Measurements from ENCODE around the gene PRKCA. TPM values are rescaled to one million over a fixed set of nuclear protein-coding genes. Genes with fewer than 3 reads are reported as not detected.

Gene PRKCA
- total RNA-seq, 4 donors from 2014 or later: 55.8 to 90.7 (median 66.7) TPM

GRCh38 chr17:66725956-66726355 lies 423.5 kb downstream of the PRKCA start:
- WGBS, 2 donors: 92 to 93% methylated on average over 10 of the region's 10 CpGs
- no peak overlapping the region for H3K27ac ChIP-seq
- TF ChIP-seq POLR2A (IDR thresholded peaks at IDR 0.05): no peak
- no peak for TF ChIP-seq EP300 (IDR thresholded peaks at IDR 0.05)
- no peak for TF ChIP-seq CTCF (IDR thresholded peaks at IDR 0.05)
- H3K4me1 ChIP-seq: peaks cover 0 to 28% (median 8%) of the 10 kb centered on the region in 4 donors
- H3K4me3 ChIP-seq: no peak overlapping the region
- H3K27me3 ChIP-seq: no peaks in the 10 kb centered on the region
- no peaks in the 10 kb centered on the region for H3K36me3 ChIP-seq
- DNase-seq (ENCODE audit: low spot score in 2 of 2): no peak
- no peaks in the 10 kb centered on the region for H3K9me3 ChIP-seq

- H3K36me3 ChIP-seq: no peaks in the 10 kb centered on the region
- 93 to 96% methylated on average over 12 of the region's 12 CpGs for WGBS, 2 donors
- no peak for DNase-seq (ENCODE audit: low spot score in 2 of 2)
- H3K9me3 ChIP-seq: no peaks in the 10 kb centered on the region
- H3K4me3 ChIP-seq: no peak overlapping the region
- no peak for TF ChIP-seq CTCF (IDR thresholded peaks at IDR 0.05)
- TF ChIP-seq POLR2A (IDR thresholded peaks at IDR 0.05): no peak
- H3K4me1 ChIP-seq: peaks cover 0 to 28% (median 8%) of the 10 kb centered on the region in 4 donors
- no peaks in the 10 kb centered on the region for H3K27me3 ChIP-seq
- no peak overlapping the region for H3K27ac ChIP-seq
Observed at GRCh38 chr17:66726371-66726770, 424.0 kb downstream of the PRKCA start.

- peaks cover 0 to 28% (median 8%) of the 10 kb centered on the region in 4 donors for H3K4me1 ChIP-seq
- no peaks in the 10 kb centered on the region for H3K36me3 ChIP-seq
- no peaks in the 10 kb centered on the region for H3K27me3 ChIP-seq
- TF ChIP-seq CTCF (IDR thresholded peaks at IDR 0.05) (no peak), EP300 (IDR thresholded peaks at IDR 0.05) (no peak), POLR2A (IDR thresholded peaks at IDR 0.05) (no peak)
- H3K27ac ChIP-seq: no peak overlapping the region
- no peaks in the 10 kb centered on the region for H3K9me3 ChIP-seq
- DNase-seq (ENCODE audit: low spot score in 2 of 2): no peak
- 86 to 90% methylated on average over 11 of the region's 11 CpGs for WGBS, 2 donors
- no peak overlapping the region for H3K4me3 ChIP-seq
Observed at GRCh38 chr17:66726846-66727245, 424.4 kb downstream of the PRKCA start.

GRCh38 chr17:66727634-66728570 lies 425.5 kb downstream of the PRKCA start:
- no peaks in the 10 kb centered on the region for H3K36me3 ChIP-seq
- TF ChIP-seq POLR2A (IDR thresholded peaks at IDR 0.05): no peak
- TF ChIP-seq CTCF (IDR thresholded peaks at IDR 0.05): peak; percentile 23 to 65 (median 49)
- no peak overlapping the region for H3K4me3 ChIP-seq
- peak overlapping the region in 3 of 4 donors; percentile 3 to 24 (median 19) for H3K27ac ChIP-seq
- peak; percentile 26 to 62 for DNase-seq (ENCODE audit: low spot score in 2 of 2)
- 44 to 51% methylated on average over 15 to 17 of the region's 17 CpGs for WGBS, 2 donors
- no peaks in the 10 kb centered on the region for H3K9me3 ChIP-seq
- H3K4me1 ChIP-seq: peaks cover 0 to 28% (median 8%) of the 10 kb centered on the region in 4 donors
- H3K27me3 ChIP-seq: no peaks in the 10 kb centered on the region

- WGBS, 2 donors: 80 to 86% methylated on average over 7 of the region's 7 CpGs
- Histone ChIP-seq H3K9me3 (no peaks in the 10 kb centered on the region), H3K27me3 (no peaks in the 10 kb centered on the region), H3K36me3 (peaks cover 0 to 3% (median 0%) of the 10 kb centered on the region in 3 donors), H3K4me3 (no peak overlapping the region), H3K27ac (no peak overlapping the region), H3K4me1 (peaks cover 0 to 8% (median 0%) of the 10 kb centered on the region in 4 donors)
- TF ChIP-seq POLR2A (IDR thresholded peaks at IDR 0.05) (no peak), CTCF (IDR thresholded peaks at IDR 0.05) (no peak), EP300 (IDR thresholded peaks at IDR 0.05) (no peak)
- DNase-seq (ENCODE audit: low spot score in 2 of 2): no peak
Observed at GRCh38 chr17:66730461-66730923, 428.1 kb downstream of the PRKCA start.
